Activated CD4-positive, alpha-beta T cell treated with anti-CD3 and anti-CD28 coated beads for 1 hour (primary cell): Measurements from ENCODE around the gene U2AF1L4.
A peak's percentile ranks its signal among the peaks of the same experiment; 100 is the strongest.
"Not testable (repeated sequence)": the region's sequence is repeated elsewhere in the genome, so short reads cannot be mapped to it uniquely, and the experiment has no call there.

Source experiments
- DNase-seq: peaks from one replicate; pipeline ENCODE4 v3.0.0-alpha.2; 2020

The U2AF1L4 gene

GRCh38 chr19:35780058-35780457 lies 34.8 kb upstream of the U2AF1L4 start:
- DNase-seq = no peak

DNA sequence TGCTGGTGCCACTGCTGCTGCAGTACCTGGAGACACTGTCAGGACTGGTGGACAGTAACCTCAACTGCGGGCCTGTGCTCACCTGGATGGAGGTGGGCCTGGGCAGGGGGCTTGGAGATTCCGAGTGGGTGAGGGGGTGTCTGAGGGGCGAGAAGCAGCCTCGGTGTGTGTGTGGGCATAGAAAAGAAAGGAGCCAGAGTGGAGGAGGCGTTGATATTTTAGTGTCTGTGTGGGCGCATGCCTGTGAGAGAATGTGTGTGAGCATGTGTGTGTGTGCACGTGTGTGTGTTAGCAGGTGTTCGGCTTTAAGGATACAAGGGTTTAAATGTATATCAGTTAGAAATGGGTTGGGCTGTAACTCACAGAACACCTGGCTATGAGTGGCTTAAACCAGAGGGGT lies 33.8 kb upstream of the U2AF1L4 start:
- no peak for DNase-seq

DNA sequence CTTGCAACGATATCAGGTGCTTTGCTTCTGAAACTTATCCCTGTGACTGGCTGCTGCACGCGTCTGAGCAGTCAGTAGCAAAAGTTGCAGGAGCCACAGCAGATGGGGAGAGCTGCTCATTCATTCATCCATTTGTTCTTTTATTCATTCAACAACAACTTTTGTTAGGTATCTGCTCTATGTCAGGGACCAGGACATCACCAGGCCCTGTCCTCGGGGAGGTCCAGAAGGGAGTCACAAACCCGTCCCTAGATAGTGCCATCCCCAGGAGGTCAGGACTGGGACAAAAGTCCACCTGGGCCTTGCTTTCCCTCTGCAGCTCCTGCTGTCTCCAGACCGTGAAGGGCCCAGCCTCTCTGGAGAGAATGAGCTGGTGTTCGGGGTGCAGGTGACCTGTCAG lies 32.7 kb upstream of the U2AF1L4 start:
- DNase-seq = no peak

GRCh38 chr19:35777086-35777841 lies 32.0 kb upstream of the U2AF1L4 start:
- DNase-seq = no peak

DNA sequence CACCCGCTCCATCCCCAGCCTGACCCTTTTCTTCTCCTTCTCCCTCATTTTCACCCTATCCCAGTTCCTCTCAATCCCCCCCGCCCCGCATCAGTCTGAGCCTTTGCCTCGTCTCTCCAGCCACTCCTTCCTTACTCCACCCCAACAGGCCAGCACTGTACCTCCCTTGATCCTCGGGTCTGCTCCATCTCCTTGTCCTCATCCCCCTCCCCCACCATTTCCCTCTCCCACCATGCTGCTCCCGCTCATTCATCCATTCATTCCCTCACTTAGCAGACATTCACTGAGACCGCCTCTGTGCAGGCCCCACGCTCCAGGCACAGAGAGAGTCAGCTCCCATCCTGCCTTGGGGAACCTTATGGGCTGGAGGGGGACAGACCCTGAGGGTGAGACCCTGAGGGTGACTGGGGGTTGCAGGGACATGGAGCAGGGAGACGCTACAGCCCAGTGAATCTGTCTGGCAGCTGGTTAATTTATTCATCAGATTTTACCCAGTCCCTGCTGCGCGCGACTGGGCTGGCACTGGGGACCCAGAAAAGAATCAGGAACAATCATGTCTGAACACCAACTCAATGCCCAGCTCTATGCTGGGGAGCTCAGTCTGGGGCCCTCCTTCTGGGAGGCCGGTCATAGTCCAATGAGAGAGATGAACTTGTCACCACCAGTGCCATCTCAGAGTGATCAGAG lies 31.0 kb upstream of the U2AF1L4 start:
- no peak for DNase-seq

DNA sequence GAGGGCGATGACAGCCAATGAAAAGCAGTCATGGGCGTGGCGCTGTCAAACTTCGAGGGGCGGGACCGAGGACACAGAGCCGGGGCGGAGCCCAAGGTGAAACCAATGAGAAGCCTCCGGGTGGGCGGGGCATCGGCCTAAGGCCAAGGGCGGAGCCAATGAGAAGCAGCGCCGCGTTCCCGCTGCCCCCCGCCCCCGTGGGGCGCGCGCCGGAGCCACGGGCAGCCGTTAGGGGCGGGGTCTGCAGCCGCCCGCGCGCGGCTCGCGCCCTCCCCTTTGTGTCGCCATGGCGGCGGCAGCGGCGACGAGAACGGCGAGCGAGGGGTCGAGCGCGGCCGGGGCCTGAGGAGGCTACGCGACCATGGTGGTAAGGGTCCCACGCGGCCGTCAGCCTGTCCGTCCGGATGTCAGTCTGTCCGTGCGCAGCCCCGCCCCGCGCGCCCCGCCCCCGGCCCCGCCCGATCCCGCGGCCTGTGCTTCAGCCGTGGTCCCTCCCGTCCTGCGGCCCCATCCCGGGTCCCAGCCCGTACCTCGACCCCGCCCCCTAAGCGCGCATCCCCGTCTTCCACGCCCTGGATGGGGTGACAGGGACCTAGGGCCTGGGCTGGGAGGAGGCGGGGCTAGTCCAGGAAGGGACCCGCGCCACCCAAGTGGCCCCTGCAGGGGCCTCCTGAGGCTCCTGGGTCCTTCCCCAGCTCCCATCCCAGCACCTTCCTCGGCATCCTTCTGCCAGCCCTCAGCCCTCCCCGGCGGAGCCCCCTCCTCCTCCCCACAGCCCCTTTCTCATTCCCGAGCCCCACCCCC lies 30.3 kb upstream of the U2AF1L4 start, which contains the start of gene ARHGAP33:
Gene ARHGAP33 (plus strand): TSS at position 267 of the 804 bp plus-strand sequence. CDS start 95 bp downstream, at position 362.
- peak; percentile 97 for DNase-seq

DNA sequence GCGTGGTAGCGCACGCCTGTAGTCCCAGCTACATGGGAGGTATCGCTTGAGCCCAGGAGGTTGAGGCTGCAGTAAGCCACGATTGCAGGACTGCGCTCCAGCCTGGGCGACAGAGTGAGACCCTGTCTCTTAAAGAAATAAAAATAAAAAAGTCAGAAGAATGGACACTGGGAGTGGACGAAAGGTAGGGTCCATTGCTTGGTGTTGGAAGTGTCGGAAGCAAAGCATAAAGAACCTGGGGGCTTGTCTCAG lies 29.8 kb upstream of the U2AF1L4 start:
- DNase-seq = no peak

GRCh38 chr19:35774274-35775045 lies 29.2 kb upstream of the U2AF1L4 start:
- DNase-seq = no peak

DNA sequence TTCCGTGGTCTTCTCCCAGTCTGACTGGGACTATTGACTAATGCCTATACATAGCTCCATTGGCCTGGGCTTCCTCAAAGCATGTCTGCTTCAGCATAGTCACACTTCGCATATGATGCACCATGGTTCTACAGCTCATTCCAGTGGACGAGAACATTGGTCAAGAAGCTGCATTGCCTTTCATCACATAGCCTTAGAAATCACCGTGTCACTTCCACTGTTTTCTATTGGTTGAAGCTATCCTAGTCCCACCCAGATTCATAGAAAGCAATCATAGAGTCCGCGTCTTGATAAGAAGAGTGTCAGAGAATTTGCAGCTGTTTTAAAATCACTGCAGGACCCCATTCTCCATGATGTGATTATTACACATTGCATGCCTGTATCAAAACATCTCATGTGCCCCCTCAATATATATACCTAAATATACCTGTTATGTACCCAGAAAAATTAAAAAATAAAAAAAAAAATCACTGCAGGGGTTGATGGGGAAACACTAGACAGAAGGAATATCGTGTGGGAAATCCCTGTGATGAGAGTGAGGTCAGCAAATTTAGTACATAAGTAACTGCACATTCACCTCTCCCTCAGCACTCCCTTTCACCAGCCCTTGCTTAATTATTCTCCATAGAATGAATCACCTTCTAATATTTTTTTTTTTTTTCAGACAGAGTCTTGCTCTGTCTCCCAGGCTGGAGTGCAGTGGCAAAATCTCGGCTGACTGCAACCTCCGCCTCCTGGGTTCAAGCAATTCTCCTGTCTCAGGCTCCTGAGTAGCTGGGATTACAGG lies 28.0 kb upstream of the U2AF1L4 start:
- DNase-seq = no peak

GRCh38 chr19:35772362-35772761 lies 27.1 kb upstream of the U2AF1L4 start:
- not testable (repeated sequence) for DNase-seq

DNA sequence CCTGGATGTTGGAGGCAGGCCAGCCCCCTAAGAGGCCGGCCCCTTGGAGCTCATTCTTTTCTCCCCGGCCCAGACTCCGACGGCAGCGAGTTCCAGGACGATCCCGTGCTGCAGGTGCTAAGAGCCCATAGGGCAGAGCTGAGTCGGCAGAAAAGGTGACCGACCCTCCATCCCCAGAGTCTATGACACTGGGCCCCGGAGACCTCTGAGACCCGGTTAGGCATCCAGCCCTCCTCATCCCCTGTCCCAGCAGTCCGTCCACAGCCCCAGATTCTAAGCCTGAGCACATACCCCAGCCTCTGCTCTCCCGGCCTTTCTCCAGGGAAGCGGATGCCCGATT lies 22.8 kb upstream of the U2AF1L4 start:
- DNase-seq = no peak

- DNase-seq = no peak
Observed at GRCh38 chr19:35767288-35768081, 22.3 kb upstream of the U2AF1L4 start.

DNA sequence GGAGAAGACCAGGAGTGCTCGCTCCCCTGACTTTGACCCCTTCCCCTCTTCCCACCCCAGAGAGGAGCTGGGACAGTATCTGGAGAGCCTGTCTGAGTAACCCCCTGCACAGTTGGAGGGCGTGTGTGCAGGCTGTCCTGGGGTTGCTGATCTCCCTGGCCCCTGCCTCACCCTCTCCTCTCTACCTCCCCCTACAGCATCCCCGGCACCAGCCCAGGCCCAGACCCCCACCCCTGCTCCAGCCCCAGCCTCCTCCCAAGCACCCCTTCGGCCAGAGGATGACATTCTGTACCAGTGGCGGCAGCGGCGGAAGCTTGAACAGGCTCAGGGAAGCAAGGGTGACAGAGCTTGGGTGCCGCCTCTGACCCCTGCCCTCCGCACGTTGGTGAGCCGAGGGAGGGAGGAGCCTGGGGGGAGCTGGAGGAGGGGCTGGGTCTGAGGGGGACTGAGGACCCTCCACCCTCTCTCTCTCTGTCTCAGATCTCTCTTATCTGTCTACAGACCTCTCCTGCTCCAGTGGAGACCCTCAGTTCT lies 21.4 kb upstream of the U2AF1L4 start:
- DNase-seq = no peak

DNA sequence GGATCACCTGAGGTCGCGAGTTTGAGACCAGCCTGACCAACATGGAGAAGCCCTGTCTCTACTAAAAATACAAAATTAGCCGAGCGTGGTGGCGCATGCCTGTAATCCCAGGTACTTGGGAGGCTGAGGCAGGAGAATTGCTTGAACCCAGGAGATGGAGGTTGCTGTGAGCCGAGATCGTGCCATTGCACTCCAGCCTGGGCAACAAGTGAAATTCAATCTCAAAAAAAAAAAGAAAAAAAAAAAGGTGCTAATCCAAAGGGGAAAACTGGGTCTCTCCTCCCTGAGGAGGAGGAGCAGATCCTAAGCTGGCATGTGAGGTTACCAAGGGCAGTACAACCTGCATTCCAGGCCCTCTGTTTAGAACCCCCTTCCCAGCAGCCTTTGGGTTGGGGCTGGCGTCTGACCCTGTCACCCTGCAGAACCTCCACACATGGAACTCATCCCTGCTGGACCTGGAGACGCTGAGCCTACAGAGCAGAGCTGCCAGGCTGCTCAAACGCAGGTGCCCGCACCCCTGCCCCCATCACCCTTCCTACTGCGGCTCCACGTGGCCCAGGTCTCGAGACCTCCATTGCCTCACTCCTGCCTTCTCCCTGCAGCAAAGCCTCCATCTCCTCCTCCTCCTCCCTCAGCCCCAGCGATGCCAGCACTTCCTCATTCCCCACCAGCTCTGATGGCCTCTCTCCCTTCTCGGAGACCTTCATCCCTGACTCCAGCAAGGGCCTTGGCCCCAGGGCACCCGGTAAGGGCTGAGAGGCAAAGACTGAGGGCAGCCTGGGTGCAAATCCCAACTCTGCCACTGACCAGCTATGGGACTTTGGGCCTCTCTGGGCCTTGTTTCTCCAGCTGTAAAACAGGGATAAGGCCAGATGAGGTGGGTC lies 19.5 kb upstream of the U2AF1L4 start:
- no peak for DNase-seq

GRCh38 chr19:35760711-35761349 lies 15.6 kb upstream of the U2AF1L4 start:
- DNase-seq = no peak

DNA sequence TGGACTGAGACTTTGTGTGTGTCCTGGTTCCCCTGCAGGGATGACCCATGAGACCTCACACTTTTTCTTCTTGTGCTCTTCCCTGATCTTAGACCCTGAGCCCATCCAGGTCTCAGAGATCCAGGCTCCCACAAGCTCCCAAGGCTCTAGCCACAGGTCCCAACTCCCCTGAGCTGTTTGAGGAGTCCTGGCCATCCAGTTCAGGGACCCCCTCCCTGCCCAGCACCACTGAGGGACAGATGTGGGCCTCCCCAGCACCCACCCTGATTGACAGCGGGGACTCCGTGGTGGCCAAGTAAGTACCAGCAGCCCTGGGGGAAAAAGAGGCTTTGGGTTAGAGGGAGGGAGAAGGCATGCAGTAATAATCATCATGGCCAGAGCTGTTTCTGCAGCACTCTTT lies 14.5 kb upstream of the U2AF1L4 start:
- DNase-seq = no peak

DNA sequence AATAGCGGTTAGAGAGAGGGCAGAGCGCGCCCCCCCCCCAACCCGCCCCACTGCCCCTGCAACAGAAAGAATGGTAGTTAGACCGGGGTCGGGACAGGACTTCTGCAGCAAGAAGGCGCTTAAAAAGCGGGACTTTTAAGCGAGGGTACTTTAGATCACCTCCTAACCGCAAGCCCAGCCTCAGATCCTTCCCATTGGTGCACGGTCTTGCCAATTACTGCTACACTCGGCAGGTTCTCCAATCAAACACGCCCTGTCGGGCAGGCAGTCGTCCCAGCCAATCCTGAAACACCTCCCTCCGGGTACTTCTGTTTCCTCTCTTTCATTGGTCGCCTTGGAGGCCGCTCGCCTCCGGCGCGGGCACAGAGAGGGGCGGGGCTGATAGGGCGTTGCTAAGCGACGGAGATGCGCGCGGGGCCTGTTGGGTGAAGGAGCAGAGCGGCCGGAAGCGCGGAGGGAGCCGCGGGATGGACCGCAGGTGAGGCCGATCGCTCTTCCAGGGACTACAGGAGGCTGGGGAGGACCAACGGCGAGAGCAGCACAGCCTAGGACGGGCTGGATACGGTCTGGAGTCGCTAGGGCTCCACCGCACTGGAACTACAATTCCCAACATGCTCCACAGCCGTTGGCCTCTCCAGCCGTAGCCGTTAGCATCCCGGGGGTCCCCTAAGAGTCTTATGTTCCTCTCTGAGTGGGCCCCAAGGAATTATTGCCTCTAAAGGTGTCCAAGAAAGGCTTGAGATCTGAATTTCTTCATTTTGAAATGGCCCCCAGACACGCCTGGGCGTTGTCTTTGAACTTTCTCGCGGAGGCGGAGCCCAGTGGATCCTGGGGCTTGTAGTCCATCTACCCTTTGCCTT lies 12.8 kb upstream of the U2AF1L4 start, which contains the start of gene PROSER3:
Gene PROSER3 (plus strand): TSS at position 428 of the 860 bp plus-strand sequence. CDS start 40 bp downstream, at position 468.
- DNase-seq = peak; percentile 97

- DNase-seq = no peak
Observed at GRCh38 chr19:35757231-35757748, 12.1 kb upstream of the U2AF1L4 start.
